ENCODE measurements around the gene PXDN. TPM values are rescaled to one million over a fixed set of nuclear protein-coding genes. Genes with fewer than 3 reads are reported as not detected.

PXDN gene
- total and polyA plus RNA-seq, 2 of the 4 experiments (the other 2 are of a cell fraction): 153 to 332 TPM

DNA sequence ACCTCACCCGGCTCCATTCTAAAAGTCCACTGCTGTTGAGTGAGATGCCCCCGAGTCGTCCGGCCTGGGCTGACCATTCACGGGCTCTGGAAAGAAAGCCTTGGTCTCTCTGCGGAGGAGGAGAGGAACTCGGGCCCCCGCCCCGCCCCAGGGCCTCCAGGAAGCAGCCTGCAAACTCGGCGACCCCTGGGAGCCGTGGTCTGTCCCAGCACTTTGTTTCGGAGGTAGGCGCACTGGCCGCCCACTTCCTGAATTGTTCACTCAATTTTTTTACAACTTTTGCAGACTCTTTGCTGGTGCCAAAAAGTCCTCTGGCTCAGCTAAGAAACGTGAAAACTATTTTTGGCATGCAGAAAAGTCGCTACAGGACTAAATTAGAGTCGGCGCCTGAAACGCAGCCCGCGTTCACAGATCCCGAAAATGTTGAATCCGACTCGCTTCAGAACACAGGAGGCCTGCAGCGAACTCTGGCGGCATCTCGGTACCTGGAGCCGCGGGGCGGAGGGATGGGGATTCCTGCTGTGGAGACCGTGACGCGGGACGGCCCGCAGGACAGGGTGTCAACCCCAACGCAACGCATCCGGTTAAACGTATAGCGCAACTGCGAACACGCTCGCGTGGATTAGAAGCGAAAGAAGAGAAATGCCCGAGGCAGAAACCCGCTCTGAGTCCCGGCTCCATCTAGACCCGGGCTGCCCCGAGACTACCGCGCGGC is 1.5 kb downstream of the PXDN start (continued):
- peak; percentile 18; the same call in 1 of the 2 replicates for TF ChIP-seq MAFK (IDR thresholded peaks at IDR 0.05; ENCODE audit: low read depth, low read length)
- peak; percentile 46; the same call in 1 of the 2 replicates for TF ChIP-seq CEBPB (IDR thresholded peaks at IDR 0.05; ENCODE audit: low read depth, low read length)
- TF ChIP-seq FOS (IDR thresholded peaks at IDR 0.05; ENCODE audit: low read depth, low read length): no peak; the same call in 1 of the 2 replicates
- TF ChIP-seq NFE2L2 (IDR thresholded peaks at IDR 0.05; ENCODE audit: low read depth, low read length): no peak

DNA sequence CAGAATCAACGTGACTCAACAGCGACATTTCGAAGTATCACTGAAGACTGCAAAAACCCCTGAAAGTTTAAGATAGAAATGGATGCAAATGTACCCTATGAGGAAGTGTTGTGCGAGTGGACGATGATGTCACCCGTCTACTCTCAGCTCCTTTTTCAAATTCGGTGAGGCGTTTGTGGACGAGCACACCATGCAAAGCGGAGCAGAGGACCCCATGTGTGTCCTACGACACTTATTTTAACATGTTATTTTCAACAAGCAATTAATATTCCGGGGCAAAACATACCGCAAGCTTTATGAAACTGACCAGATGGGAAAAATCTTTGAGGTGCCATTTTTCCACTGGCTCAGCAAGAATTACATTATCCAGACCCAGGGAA is 2.0 kb downstream of the PXDN start:
- Histone ChIP-seq H3K4me2 (ENCODE audit: low read depth, low read length) (peak overlapping the region; percentile 86), H3K36me3 (ENCODE audit: control insufficient read depth, insufficient read depth, low read length) (peaks cover 13% of the 10 kb centered on the region), H3K14ac (replicated peaks; ENCODE audit: low read depth, low read length) (peak overlapping the region; percentile 56), H2AK5ac (ENCODE audit: low read depth, low read length) (peak overlapping the region; percentile 51; the same call in 1 of the 2 replicates), H3K4me1 (ENCODE audit: control insufficient read depth, insufficient read depth, low read length) (peaks cover 38% of the 10 kb centered on the region), H3K9ac (ENCODE audit: low read depth, low read length) (peak overlapping the region; percentile 75), H2AFZ (replicated peaks; ENCODE audit: low read length, poor library complexity) (no peak overlapping the region), H4K8ac (ENCODE audit: low read depth in 2 of 2, low read length in 2 of 2) (peak overlapping the region; percentile 9 to 52), H2BK120ac (ENCODE audit: low read depth, low read length) (peak overlapping the region; percentile 77), H4K20me1 (ENCODE audit: insufficient read depth, low read length) (peaks cover 56% of the 10 kb centered on the region), H3K79me1 (ENCODE audit: low read depth in 1 of 2, low read length in 2 of 2) (peaks cover 5 to 57% of the 10 kb centered on the region in 2 experiments; a peak in 3 of 4 replicates), H2BK5ac (ENCODE audit: low read depth, low read length, poor library complexity, severe bottlenecking) (peak overlapping the region; percentile 76), H3K27me3 (ENCODE audit: control insufficient read depth, insufficient read depth, low read length) (no peaks in the 10 kb centered on the region), H3K9me1 (ENCODE audit: insufficient read depth, low read length) (peaks cover 28% of the 10 kb centered on the region), H3K56ac (ENCODE audit: extremely low read depth, insufficient read depth, low read length) (peak overlapping the region; percentile 82), H3K23ac (ENCODE audit: low read depth, low read length) (peak overlapping the region; percentile 90), H3K27ac (ENCODE audit: insufficient read depth, low read length) (peak overlapping the region; percentile 80), H2AK9ac (replicated peaks; ENCODE audit: low read depth, low read length, poor library complexity) (peak overlapping the region; percentile 95), H2BK15ac (ENCODE audit: low read depth, low read length) (peak overlapping the region; percentile 72; the same call in 2 of the 3 replicates), H3K4me3 (ENCODE audit: insufficient read depth, low read depth, low read length) (peak overlapping the region; percentile 52), H3K4ac (ENCODE audit: low read depth, low read length) (peak overlapping the region; percentile 92), H3K9me3 (ENCODE audit: control insufficient read depth, insufficient read depth, low read length) (no peaks in the 10 kb centered on the region), H3K18ac (ENCODE audit: low read depth, low read length) (peak overlapping the region; percentile 15; the same call in 1 of the 2 replicates), H4K5ac (ENCODE audit: low read depth, low read length) (peak overlapping the region; percentile 11; the same call in 1 of the 2 replicates), H2BK20ac (ENCODE audit: low read depth, low read length) (peak overlapping the region; percentile 32; the same call in 1 of the 2 replicates), H4K91ac (ENCODE audit: insufficient read depth, low read depth, low read length) (peak overlapping the region; percentile 82)
- BruUV-seq (replicated peaks): TSS peak; percentile 12
- DNase-seq (peak; percentile 67), ATAC-seq (ENCODE audit: low read depth) (no peak)
- CTCF ChIA-PET: interaction anchor here (0.6 to 1.5 kb wide), 5 partner anchors 9 to 150 kb away, joined by 3 to 7 read pairs (median 3); no protein-coding TSS in a partner anchor
- 4% methylated on average over 4 of the region's 13 CpGs; no CpG with 5 or more reads in 1 of the 2 experiments for WGBS, 2 experiments (ENCODE audit: extremely low coverage in 2 of 2, insufficient read length in 1 of 2)
- in situ Hi-C loops (cut with MboI; ENCODE audit: low sequenced_read_pairs): no loop called here
- POLR2A ChIA-PET (ENCODE audit: unreplicated experiment): interaction anchor here (0.5 to 0.8 kb wide), 2 partner anchors 11 to 75 kb away, joined by 3 read pairs; no protein-coding TSS in a partner anchor
- dilution Hi-C loops (cut with HindIII; ENCODE audit: low sequenced_read_pairs, unreplicated experiment): no loop called here
- intact Hi-C loops (cut with micrococcal nuclease): loop anchor here (2.0 to 5.0 kb wide), 3 partner anchors 35 to 1065 kb away; partner anchors contain the start of gene TMEM18
- TF ChIP-seq, protein P1, sequence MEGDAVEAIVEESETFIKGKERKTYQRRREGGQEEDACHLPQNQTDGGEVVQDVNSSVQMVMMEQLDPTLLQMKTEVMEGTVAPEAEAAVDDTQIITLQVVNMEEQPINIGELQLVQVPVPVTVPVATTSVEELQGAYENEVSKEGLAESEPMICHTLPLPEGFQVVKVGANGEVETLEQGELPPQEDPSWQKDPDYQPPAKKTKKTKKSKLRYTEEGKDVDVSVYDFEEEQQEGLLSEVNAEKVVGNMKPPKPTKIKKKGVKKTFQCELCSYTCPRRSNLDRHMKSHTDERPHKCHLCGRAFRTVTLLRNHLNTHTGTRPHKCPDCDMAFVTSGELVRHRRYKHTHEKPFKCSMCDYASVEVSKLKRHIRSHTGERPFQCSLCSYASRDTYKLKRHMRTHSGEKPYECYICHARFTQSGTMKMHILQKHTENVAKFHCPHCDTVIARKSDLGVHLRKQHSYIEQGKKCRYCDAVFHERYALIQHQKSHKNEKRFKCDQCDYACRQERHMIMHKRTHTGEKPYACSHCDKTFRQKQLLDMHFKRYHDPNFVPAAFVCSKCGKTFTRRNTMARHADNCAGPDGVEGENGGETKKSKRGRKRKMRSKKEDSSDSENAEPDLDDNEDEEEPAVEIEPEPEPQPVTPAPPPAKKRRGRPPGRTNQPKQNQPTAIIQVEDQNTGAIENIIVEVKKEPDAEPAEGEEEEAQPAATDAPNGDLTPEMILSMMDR (conservative IDR thresholded peaks at IDR 0.05; ENCODE audit: low read depth, low read length): no peak
- TF ChIP-seq POLR2A (IDR thresholded peaks at IDR 0.05; ENCODE audit: low read depth, low read length) (no peak), CEBPB (IDR thresholded peaks at IDR 0.05; ENCODE audit: low read depth, low read length) (no peak), MAFK (IDR thresholded peaks at IDR 0.05; ENCODE audit: low read depth, low read length) (0 out of 2 replicates have a peak, but pooled peaks have one; percentile 5)
